ENCODE data around the gene PIGX. TPM values are rescaled to one million over a fixed set of nuclear protein-coding genes. Genes with fewer than 3 reads are reported as not detected.

Gene PIGX
- 27.6 to 34.3 TPM (median 31.5 TPM) in 5 replicates for total RNA-seq (2022; extraction: Qiagen RNA extraction; ENCODE audit: low read depth)

GRCh38 chr3:196711838-196712513, at the start of gene PIGX, which contains the start of gene CEP19:
Gene PIGX (plus strand): TSS chr3:196712377.
Gene CEP19 (minus strand): TSS chr3:196712250. CDS start chr3:196708657, 3,593 bp downstream.

GRCh38 chr3:196739671-196740480, 27.7 kb downstream of the PIGX start, which contains the start of gene PAK2:
Gene PAK2 (plus strand): TSS chr3:196739857. CDS start chr3:196782647, 42,790 bp downstream.

Other genes with a start within 250 kb of the PIGX start
- 5.1 to 6.4 TPM (median 5.6 TPM) in 5 replicates for gene RNF168, start 208.6 kb upstream of the PIGX start, total RNA-seq (2022; extraction: Qiagen RNA extraction; ENCODE audit: low read depth)
- gene SMCO1, start 197.0 kb upstream of the PIGX start, total RNA-seq (2022; extraction: Qiagen RNA extraction; ENCODE audit: low read depth): not detected in 5 replicates
- 8.7 to 12.1 TPM (median 10.2 TPM) in 5 replicates for gene WDR53, start 143.8 kb upstream of the PIGX start, total RNA-seq (2022; extraction: Qiagen RNA extraction; ENCODE audit: low read depth)
- gene FBXO45, start 143.7 kb upstream of the PIGX start, total RNA-seq (2022; extraction: Qiagen RNA extraction; ENCODE audit: low read depth): 7.0 to 8.6 TPM (median 8.0 TPM) in 5 replicates
- gene NRROS, start 72.7 kb upstream of the PIGX start, total RNA-seq (2022; extraction: Qiagen RNA extraction; ENCODE audit: low read depth): 0.04 TPM in 1 of 5 replicates, not detected in the others
- gene CEP19, start 127 bp upstream of the PIGX start, total RNA-seq (2022; extraction: Qiagen RNA extraction; ENCODE audit: low read depth): 2.2 to 3.4 TPM (median 3.1 TPM) in 5 replicates
- gene PAK2, start 27.5 kb downstream of the PIGX start, total RNA-seq (2022; extraction: Qiagen RNA extraction; ENCODE audit: low read depth): 32.4 to 46.2 TPM (median 40.8 TPM) in 5 replicates
- gene SENP5, start 155.5 kb downstream of the PIGX start, total RNA-seq (2022; extraction: Qiagen RNA extraction; ENCODE audit: low read depth): 6.3 to 8.9 TPM (median 7.4 TPM) in 5 replicates
- gene NCBP2, start 230.2 kb downstream of the PIGX start, total RNA-seq (2022; extraction: Qiagen RNA extraction; ENCODE audit: low read depth): 46.3 to 53.9 TPM (median 49.0 TPM) in 5 replicates